MCF 10A (cell line): Measurements from ENCODE around the gene FAM234A. TPM values are rescaled to one million over a fixed set of nuclear protein-coding genes. Genes with fewer than 3 reads are reported as not detected.

ENCODE experiments used
- BruUV-seq: library from RNA; stranded (reverse); fragments of 400-500 nt; replicated peaks from 2 replicates; lab custom pipeline; 2021; lab: Mats Ljungman, UMichigan
- CTCF ChIA-PET: fragments of 300-600 bp; sonication (Branson Sonifier 250); formaldehyde crosslinking; extraction: SDS; loops from one replicate; lab custom pipeline; 2021; ENCODE audit warnings: antibody characterized with exemption, inconsistent platforms; lab: Yijun Ruan, JAX
- POLR2A ChIA-PET: fragments of 300-600, 350-650 bp; sonication (Branson Sonifier 250); formaldehyde crosslinking; extraction: SDS; loops from one replicate; lab custom pipeline; 2020; ENCODE audit warnings: antibody characterized with exemption, inconsistent platforms; lab: Yijun Ruan, JAX
- DNase-seq: peaks from one replicate; pipeline ENCODE4 v3.0.0-alpha.2; 2018; ENCODE audit not compliant: unreplicated experiment
- H3K27ac Mint-ChIP-seq: one replicate; pipeline ENCODE4 v1.8.0; 2022; ENCODE audit warnings: mild to moderate bottlenecking, low read depth, mixed read lengths; ENCODE audit not compliant: unreplicated experiment
- H3K27me3 Mint-ChIP-seq: one replicate; pipeline ENCODE4 v1.8.0; 2022; ENCODE audit warnings: mixed read lengths; ENCODE audit not compliant: insufficient read depth, unreplicated experiment
- H3K36me3 Mint-ChIP-seq: one replicate; pipeline ENCODE4 v1.8.0; 2022; ENCODE audit warnings: mild to moderate bottlenecking, moderate library complexity, mixed read lengths; ENCODE audit not compliant: insufficient read depth, unreplicated experiment
- H3K4me1 Mint-ChIP-seq: one replicate; pipeline ENCODE4 v1.8.0; 2022; ENCODE audit warnings: mixed read lengths; ENCODE audit not compliant: insufficient read depth, unreplicated experiment
- H3K4me3 Mint-ChIP-seq: one replicate; pipeline ENCODE4 v1.8.0; 2022; ENCODE audit warnings: mild to moderate bottlenecking, moderate library complexity, mixed read lengths; ENCODE audit not compliant: unreplicated experiment
- H3K9me3 Mint-ChIP-seq: one replicate; pipeline ENCODE4 v1.8.0; 2022; ENCODE audit warnings: mixed read lengths; ENCODE audit not compliant: unreplicated experiment
- intact Hi-C: fragments of 100-400 bp; cut with micrococcal nuclease; formaldehyde crosslinking; loops from 2 replicates; pipeline ENCODE4 v1.14.1; 2022
- total RNA-seq: library from RNA; stranded (reverse); gene quantifications from 2 replicates; pipeline ENCODE4 v1.2.3, GENCODE V29; 2022
- TF ChIP-seq, protein P1 (sequence below): fragments of 200-600 bp; IDR thresholded peaks from one replicate; pipeline ENCODE4 v1.8.0; 2022; ENCODE audit warnings: antibody characterized with exemption, mild to moderate bottlenecking; ENCODE audit not compliant: unreplicated experiment

FAM234A gene
- total RNA-seq, 1 experiment from 2014 or later = 67.3 TPM

DNA sequence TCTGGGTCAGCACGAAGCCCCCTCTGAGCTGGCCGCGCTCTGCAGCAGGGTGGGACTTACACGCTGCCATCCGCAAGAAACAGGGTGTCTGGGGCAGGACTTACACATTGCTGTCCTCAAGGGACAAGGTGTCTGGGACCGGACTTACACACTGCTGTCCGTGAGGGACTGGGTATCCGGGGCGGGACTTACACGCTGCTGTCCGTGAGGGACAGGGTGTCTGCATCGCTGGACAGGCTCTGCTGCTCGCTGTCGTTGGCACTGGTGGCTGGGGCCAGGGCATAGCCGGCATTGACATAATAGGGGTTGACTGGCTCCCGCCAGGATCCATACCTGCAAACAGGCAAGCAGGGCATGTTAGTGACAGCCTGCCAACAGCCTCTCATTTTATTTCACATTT lies 79.7 kb downstream of the FAM234A start:
- Mint-ChIP-seq H3K4me1 (no peaks in the 10 kb centered on the region), H3K27me3 (no peaks in the 10 kb centered on the region), H3K27ac (no peak overlapping the region), H3K4me3 (no peak overlapping the region), H3K9me3 (no peaks in the 10 kb centered on the region), H3K36me3 (peaks cover 19% of the 10 kb centered on the region)
- no TSS peak for BruUV-seq
- TF ChIP-seq, protein P1, sequence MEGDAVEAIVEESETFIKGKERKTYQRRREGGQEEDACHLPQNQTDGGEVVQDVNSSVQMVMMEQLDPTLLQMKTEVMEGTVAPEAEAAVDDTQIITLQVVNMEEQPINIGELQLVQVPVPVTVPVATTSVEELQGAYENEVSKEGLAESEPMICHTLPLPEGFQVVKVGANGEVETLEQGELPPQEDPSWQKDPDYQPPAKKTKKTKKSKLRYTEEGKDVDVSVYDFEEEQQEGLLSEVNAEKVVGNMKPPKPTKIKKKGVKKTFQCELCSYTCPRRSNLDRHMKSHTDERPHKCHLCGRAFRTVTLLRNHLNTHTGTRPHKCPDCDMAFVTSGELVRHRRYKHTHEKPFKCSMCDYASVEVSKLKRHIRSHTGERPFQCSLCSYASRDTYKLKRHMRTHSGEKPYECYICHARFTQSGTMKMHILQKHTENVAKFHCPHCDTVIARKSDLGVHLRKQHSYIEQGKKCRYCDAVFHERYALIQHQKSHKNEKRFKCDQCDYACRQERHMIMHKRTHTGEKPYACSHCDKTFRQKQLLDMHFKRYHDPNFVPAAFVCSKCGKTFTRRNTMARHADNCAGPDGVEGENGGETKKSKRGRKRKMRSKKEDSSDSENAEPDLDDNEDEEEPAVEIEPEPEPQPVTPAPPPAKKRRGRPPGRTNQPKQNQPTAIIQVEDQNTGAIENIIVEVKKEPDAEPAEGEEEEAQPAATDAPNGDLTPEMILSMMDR = no peak
- CTCF ChIA-PET = no interaction called here
- DNase-seq = no peak
- POLR2A ChIA-PET = no interaction called here
- intact Hi-C loops = no loop called here

DNA sequence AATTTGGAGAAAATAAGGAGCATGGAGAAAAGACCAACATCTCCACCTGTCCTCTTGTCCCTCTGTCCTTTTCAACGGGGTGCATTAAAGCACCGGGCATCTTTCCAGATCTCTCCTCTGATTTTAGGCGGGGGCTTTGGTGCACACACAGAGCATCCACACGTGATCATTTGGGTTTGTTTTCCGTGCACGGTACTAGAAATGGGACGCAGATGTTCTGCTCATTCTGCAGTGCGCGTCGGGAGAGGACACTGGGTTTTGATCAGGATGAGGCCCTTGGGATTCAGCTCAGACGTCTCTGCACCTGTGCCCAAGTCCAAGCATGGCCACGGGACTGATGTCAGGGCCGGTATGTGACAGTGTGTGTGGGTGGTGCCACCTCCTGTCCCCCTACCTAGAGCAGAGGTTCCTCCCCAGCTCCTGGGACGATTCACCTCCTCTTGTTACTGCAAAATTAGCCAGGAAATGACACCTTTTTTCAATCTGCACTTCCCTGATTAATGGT lies 80.2 kb downstream of the FAM234A start:
- CTCF ChIA-PET = interaction anchor here (0.7 kb wide), 1 partner anchor 48 kb away, joined by 3 read pairs; no protein-coding TSS in a partner anchor
- no TSS peak for BruUV-seq
- TF ChIP-seq, protein P1 = no peak
- H3K4me1 Mint-ChIP-seq = no peaks in the 10 kb centered on the region
- POLR2A ChIA-PET = no interaction called here
- DNase-seq = no peak
- no peak overlapping the region for H3K4me3 Mint-ChIP-seq
- H3K36me3 Mint-ChIP-seq = peaks cover 19% of the 10 kb centered on the region
- intact Hi-C loops = no loop called here
- no peaks in the 10 kb centered on the region for H3K9me3 Mint-ChIP-seq
- no peak overlapping the region for H3K27ac Mint-ChIP-seq
- H3K27me3 Mint-ChIP-seq = no peaks in the 10 kb centered on the region

Other genes with a start within 250 kb of the FAM234A start
- 14.8 and 19.2 TPM in 2 replicates for gene POLR3K, start 181.2 kb upstream of the FAM234A start, total RNA-seq
- 11.9 and 21.2 TPM in 2 replicates for gene SNRNP25, start 181.0 kb upstream of the FAM234A start, total RNA-seq
- gene RHBDF1, start 162.2 kb upstream of the FAM234A start, total RNA-seq = 26.3 and 30.0 TPM in 2 replicates
- 62.8 and 66.1 TPM in 2 replicates for gene MPG, start 156.6 kb upstream of the FAM234A start, total RNA-seq
- 34.9 and 45.2 TPM in 2 replicates for gene NPRL3, start 96.1 kb upstream of the FAM234A start, total RNA-seq
- gene HBZ, start 82.2 kb upstream of the FAM234A start, total RNA-seq = not detected in 2 replicates
- gene HBM, start 68.8 kb upstream of the FAM234A start, total RNA-seq = not detected in 2 replicates
- gene HBA2, start 61.9 kb upstream of the FAM234A start, total RNA-seq = not detected in 2 replicates
- 2.2 and 2.9 TPM in 2 replicates for gene HBA1, start 58.1 kb upstream of the FAM234A start, total RNA-seq
- gene HBQ1, start 54.4 kb upstream of the FAM234A start, total RNA-seq = not detected in 2 replicates
- gene LUC7L, start 5.4 kb upstream of the FAM234A start, total RNA-seq = 58.9 and 74.1 TPM in 2 replicates
- 1.7 and 3.6 TPM in 2 replicates for gene RGS11, start 41.1 kb downstream of the FAM234A start, total RNA-seq
- gene ARHGDIG, start 45.8 kb downstream of the FAM234A start, total RNA-seq = not detected in 2 replicates
- 0.56 TPM in 1 of 2 replicates, not detected in the other for gene PDIA2, start 48.3 kb downstream of the FAM234A start, total RNA-seq
- gene AXIN1, start 117.9 kb downstream of the FAM234A start, total RNA-seq = 37.0 and 43.7 TPM in 2 replicates
- 105 and 121 TPM in 2 replicates for gene MRPL28, start 135.7 kb downstream of the FAM234A start, total RNA-seq
- 18.3 and 23.9 TPM in 2 replicates for gene PGAP6, start 147.2 kb downstream of the FAM234A start, total RNA-seq
- 71.9 and 76.8 TPM in 2 replicates for gene NME4, start 162.4 kb downstream of the FAM234A start, total RNA-seq
- 29.0 and 37.2 TPM in 2 replicates for gene DECR2, start 167.1 kb downstream of the FAM234A start, total RNA-seq
- 37.5 and 40.6 TPM in 2 replicates for gene RAB11FIP3, start 190.8 kb downstream of the FAM234A start, total RNA-seq